Measurements from ENCODE around the gene TNIP3.

The TNIP3 gene

DNA sequence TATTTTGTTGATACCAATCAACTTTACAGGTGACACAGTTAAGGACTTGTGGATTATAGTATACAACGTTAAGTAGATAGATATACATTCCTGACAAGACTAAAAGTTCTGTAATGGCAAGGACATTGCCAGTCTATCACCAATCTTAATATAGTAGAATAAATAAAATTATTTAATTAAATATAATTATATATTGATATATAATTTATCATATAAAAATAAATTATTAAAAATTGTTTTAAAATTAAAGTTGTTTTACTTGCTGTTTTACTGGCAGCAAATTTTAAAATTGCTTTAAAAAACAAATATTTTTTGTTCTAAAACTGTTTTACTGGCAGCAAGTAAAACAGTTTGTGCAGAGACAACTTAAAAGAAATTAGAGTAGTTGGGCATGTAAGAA is 18.7 kb downstream of the TNIP3 start:
- Histone ChIP-seq H3K4me1 (ENCODE audit: control insufficient read depth, insufficient read depth, low read length) (no peaks in the 10 kb centered on the region), H3K4me3 (ENCODE audit: low read length) (no peak overlapping the region), H3K27ac (ENCODE audit: low read depth, low read length) (no peak overlapping the region), H3K36me3 (ENCODE audit: control insufficient read depth, insufficient read depth, low read length) (no peaks in the 10 kb centered on the region), H3K27me3 (ENCODE audit: control insufficient read depth, insufficient read depth, low read length) (no peaks in the 10 kb centered on the region), H3K9ac (ENCODE audit: low read length) (no peak overlapping the region)

DNA sequence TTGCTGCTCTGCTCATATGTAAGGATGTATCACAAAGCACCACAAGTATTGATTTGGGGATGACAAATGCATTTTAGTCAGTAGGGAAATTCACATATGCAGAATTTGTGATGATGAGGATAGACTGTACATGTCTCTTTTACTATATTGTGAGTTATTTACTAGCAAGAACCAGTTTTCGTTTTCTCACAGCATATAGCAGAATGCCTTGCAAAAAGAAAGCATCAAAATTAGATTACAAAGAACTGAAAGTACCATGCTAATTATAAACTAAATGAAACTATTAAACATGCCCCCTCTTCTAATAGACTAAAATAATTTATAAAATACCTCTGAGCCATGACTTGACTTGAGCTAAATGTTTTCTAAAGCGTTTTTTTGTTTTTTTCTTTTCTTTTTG is 20.1 kb downstream of the TNIP3 start:
- no peak overlapping the region for H3K4me3 ChIP-seq (ENCODE audit: low read length)
- H3K9ac ChIP-seq (ENCODE audit: low read length), result no peak overlapping the region
- no peaks in the 10 kb centered on the region for H3K4me1 ChIP-seq (ENCODE audit: control insufficient read depth, insufficient read depth, low read length)
- H3K27ac ChIP-seq (ENCODE audit: low read depth, low read length), result no peak overlapping the region
- no peaks in the 10 kb centered on the region for H3K27me3 ChIP-seq (ENCODE audit: control insufficient read depth, insufficient read depth, low read length)
- no peaks in the 10 kb centered on the region for H3K36me3 ChIP-seq (ENCODE audit: control insufficient read depth, insufficient read depth, low read length)

DNA sequence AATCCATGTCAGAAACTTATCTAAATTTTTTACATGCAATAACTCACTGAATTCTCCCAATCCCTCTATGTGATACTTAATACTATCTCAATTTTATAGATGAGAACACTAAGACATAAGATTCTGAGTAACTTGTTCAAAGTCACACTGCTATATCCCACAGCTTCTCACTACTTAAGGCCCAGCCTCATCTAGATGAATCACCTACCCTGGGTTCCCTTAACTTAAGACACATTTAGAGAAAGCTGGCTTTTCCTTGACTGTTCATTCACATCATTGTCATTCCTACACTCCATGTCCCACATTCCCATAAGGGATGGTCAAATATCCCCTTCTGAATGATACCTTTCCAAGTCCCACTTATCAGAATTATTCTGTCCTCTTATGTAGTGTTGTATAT is 21.0 kb downstream of the TNIP3 start:
- no peaks in the 10 kb centered on the region for H3K4me1 ChIP-seq (ENCODE audit: control insufficient read depth, insufficient read depth, low read length)
- no peaks in the 10 kb centered on the region for H3K27me3 ChIP-seq (ENCODE audit: control insufficient read depth, insufficient read depth, low read length)
- no peaks in the 10 kb centered on the region for H3K36me3 ChIP-seq (ENCODE audit: control insufficient read depth, insufficient read depth, low read length)
- H3K4me3 ChIP-seq (ENCODE audit: low read length), result no peak overlapping the region
- H3K27ac ChIP-seq (ENCODE audit: low read depth, low read length), result no peak overlapping the region
- no peak overlapping the region for H3K9ac ChIP-seq (ENCODE audit: low read length)

DNA sequence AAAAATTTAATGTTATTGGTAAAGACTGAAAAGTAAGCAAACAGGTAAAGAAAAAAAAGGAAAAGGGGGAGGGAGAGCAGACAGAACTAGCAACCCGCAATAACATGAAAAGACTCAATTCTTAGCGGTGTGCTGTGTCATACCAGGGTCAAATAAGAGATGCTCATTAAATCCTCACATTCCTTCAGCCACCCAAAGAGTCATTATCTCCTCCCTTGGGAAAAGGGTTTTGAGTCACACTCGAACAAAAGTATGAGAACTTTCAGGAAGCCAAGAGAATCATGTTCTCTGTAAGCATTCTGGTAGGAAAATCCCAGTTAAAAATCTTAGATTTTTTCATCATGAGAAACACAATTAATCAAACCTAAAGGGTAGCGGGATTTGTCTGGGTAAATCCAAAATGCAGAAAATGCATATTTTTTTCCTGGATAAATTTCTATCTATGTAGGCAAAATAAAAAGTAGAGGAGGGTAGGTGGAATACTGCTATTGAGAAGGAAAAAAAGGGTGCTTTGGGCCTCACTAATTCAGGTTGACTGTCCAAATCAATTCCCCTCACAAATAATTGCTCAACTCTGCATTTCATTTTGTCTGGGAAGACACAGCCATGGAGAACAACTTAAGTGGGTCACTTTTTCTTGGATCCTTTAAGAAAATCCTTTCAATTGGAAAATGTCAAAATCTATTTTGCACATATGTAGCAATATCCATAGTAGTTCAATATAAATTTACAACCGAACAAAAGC is 23.2 kb downstream of the TNIP3 start:
- H3K9ac ChIP-seq (ENCODE audit: low read length), result no peak overlapping the region
- H3K27me3 ChIP-seq (ENCODE audit: control insufficient read depth, insufficient read depth, low read length), result no peaks in the 10 kb centered on the region
- H3K27ac ChIP-seq (ENCODE audit: low read depth, low read length), result no peak overlapping the region
- no peaks in the 10 kb centered on the region for H3K4me1 ChIP-seq (ENCODE audit: control insufficient read depth, insufficient read depth, low read length)
- H3K36me3 ChIP-seq (ENCODE audit: control insufficient read depth, insufficient read depth, low read length), result no peaks in the 10 kb centered on the region
- H3K4me3 ChIP-seq (ENCODE audit: low read length), result no peak overlapping the region

DNA sequence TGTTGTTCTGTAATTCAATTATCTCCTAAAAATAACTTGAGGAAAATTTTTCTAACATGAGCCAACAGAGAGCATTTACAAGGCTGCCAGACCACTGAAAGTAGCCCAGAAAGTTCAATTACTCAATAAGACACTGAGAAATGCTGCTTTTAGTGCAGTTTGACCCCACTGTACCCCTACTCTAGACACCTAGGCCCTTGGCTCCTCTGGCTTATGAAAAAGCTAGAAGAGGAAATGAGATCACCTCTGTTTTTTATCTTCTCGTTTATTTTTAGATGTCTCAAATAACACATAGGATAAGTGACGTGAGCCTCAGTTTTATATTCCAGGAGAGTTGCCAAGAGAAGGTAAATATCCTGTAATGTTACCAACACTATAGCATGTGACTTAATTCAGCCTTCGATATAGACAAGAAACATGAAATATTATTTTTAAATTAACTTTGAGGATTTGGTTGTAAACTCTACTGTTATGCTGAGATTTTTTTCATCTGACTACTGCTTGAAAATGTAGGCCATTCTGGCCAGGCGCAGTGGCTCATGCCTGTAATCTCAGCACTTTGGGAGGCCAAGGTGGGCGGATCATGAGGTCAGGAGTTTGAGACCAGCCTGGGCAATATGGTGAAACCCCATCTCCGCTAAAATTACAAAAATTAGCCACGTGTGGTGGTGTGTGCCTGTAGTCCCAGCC is 24.4 kb downstream of the TNIP3 start:
- Histone ChIP-seq H3K27me3 (ENCODE audit: control insufficient read depth, insufficient read depth, low read length) (no peaks in the 10 kb centered on the region), H3K9ac (ENCODE audit: low read length) (no peak overlapping the region), H3K4me1 (ENCODE audit: control insufficient read depth, insufficient read depth, low read length) (no peaks in the 10 kb centered on the region), H3K36me3 (ENCODE audit: control insufficient read depth, insufficient read depth, low read length) (no peaks in the 10 kb centered on the region), H3K4me3 (ENCODE audit: low read length) (no peak overlapping the region), H3K27ac (ENCODE audit: low read depth, low read length) (no peak overlapping the region)

DNA sequence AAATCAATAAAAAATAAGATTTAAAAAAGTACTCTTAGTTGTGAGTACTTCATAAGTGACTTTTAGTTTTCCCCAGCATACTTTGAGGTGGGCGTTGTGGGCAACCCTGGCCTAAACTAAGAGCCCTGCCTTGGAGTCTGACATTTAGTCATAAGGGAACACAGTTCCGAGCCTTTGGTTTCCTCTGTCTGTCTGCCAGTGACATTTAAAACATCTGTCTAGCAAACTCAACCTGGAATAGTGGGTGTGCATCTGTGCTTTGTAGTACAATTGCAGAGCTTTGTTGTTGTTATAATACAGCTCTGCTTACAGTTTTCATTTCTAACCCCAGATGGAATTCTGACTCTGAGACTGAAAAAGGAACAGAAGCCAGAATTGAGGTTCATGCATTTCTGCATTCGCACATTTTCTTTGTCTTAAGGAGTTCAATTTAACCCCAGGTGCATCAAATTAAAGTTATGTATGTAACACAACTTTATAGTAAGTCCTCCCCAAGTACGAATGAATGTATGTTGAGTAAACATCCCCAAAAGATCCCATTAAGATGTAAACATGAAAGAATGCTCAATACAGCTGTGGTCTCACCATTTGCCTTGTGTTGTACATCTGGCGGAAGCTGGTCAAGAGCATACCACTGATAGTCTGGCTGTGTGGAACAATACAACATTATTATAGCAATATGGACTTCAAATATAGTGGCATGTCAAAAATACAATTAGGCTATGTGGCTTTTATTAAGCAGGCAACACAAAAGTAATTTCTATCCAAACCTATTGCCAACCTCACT is 25.9 kb downstream of the TNIP3 start:
- Histone ChIP-seq H3K36me3 (ENCODE audit: control insufficient read depth, insufficient read depth, low read length) (no peaks in the 10 kb centered on the region), H3K27ac (ENCODE audit: low read depth, low read length) (no peak overlapping the region), H3K4me3 (ENCODE audit: low read length) (no peak overlapping the region), H3K9ac (ENCODE audit: low read length) (no peak overlapping the region), H3K27me3 (ENCODE audit: control insufficient read depth, insufficient read depth, low read length) (no peaks in the 10 kb centered on the region), H3K4me1 (ENCODE audit: control insufficient read depth, insufficient read depth, low read length) (no peaks in the 10 kb centered on the region)

DNA sequence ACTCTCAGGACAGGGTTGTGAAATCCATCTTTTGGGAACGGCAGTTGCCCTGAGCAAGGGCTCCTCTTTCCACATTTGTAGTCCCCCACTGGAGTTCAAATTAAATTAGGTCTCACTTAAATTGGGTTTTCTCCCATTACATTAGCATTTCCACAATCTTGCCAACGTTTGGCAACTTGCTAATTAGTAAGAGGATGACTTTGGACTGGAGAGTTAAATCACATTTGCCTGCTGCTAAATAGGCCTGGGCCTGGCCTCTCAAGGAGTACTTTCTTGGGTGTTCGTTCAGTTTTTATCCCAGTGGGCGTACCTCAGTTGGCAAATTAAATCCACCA is 33.8 kb downstream of the TNIP3 start:
- Histone ChIP-seq H3K9ac (ENCODE audit: low read length) (no peak overlapping the region), H3K4me3 (ENCODE audit: low read length) (no peak overlapping the region), H3K27ac (ENCODE audit: low read depth, low read length) (no peak overlapping the region), H3K4me1 (ENCODE audit: control insufficient read depth, insufficient read depth, low read length) (no peaks in the 10 kb centered on the region), H3K27me3 (ENCODE audit: control insufficient read depth, insufficient read depth, low read length) (no peaks in the 10 kb centered on the region), H3K36me3 (ENCODE audit: control insufficient read depth, insufficient read depth, low read length) (no peaks in the 10 kb centered on the region)

DNA sequence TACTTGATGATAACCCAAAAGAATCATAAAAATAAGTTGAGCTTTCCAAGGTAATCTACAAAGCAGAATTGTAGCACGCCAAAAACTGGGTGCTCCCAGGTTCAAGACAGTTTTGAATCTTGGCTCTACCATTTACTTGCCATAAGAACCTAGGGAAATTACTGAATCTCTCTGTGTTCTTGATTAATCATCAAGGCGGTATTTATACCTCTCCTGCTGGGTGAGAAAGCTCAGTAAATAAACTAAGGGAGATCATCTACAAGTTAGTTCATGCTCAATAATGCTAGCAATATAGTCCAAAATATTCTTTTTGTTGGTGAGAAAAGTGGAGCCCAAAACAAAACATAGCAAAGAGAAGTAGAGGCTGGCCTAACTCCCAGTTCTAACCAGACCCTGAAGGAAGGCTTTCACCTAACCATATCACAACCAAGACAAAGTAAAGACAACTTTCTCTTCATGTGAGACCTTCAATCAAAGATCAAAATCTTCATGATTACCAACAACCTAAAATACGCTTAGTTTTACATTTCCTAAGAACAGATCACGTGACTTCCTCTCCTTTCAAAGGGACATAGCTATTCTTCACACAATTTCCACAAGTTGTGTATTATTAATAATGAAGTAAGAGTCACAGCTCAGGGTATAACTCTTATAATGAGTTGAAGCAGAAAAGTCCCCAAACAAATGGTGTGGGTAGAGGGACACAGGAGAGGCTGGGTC is 34.4 kb downstream of the TNIP3 start:
- H3K9ac ChIP-seq (ENCODE audit: low read length), result no peak overlapping the region
- H3K36me3 ChIP-seq (ENCODE audit: control insufficient read depth, insufficient read depth, low read length), result no peaks in the 10 kb centered on the region
- H3K27me3 ChIP-seq (ENCODE audit: control insufficient read depth, insufficient read depth, low read length), result no peaks in the 10 kb centered on the region
- no peaks in the 10 kb centered on the region for H3K4me1 ChIP-seq (ENCODE audit: control insufficient read depth, insufficient read depth, low read length)
- H3K4me3 ChIP-seq (ENCODE audit: low read length), result no peak overlapping the region
- H3K27ac ChIP-seq (ENCODE audit: low read depth, low read length), result no peak overlapping the region

DNA sequence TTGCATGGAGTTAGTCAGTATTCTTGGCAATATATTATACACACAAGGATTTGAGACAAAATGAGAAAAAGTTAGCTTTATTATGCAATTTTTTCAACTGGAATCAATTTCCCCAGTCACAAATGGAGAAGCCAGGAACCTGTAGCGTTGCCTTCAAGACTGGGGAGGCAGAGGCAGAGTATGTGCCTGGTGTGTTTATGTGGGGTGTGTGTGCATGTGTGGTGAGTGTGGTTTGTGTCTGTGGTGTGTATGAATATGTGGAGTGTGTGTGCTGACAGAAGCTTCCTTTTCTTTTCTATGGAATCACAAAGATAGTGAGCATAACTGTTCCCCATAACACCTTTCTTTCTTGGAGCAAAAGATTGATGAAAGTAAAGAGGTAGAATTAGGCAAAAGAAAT is 37.0 kb downstream of the TNIP3 start:
- Histone ChIP-seq H3K9ac (ENCODE audit: low read length) (no peak overlapping the region), H3K36me3 (ENCODE audit: control insufficient read depth, insufficient read depth, low read length) (no peaks in the 10 kb centered on the region), H3K27me3 (ENCODE audit: control insufficient read depth, insufficient read depth, low read length) (no peaks in the 10 kb centered on the region), H3K4me1 (ENCODE audit: control insufficient read depth, insufficient read depth, low read length) (no peaks in the 10 kb centered on the region), H3K27ac (ENCODE audit: low read depth, low read length) (no peak overlapping the region), H3K4me3 (ENCODE audit: low read length) (no peak overlapping the region)

DNA sequence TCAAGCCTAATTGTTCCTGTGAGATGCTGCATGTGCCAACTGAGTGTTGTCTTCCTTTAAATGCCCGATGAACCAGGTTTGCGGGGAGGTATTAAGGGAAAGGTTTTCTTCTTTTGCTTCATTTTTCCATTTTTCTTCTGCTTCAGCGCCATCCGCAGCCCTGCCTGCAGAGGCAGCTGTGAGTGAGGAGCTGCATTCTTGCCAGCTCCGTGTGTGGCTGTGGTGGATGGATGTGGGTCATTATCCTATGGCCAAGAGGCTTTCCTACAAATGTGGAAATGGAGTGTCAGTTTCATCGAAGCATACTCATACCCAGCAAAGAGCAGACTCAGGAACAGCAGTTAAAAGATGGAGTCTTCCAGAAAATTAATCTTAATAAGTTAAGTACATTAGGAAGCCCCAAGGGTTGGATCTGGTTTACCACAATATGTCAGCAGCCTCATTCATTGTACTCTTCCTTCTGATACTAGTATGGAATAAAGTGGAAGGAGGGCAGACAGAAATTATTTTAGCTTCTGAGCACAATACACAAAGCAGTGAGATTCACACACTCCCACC is 37.6 kb downstream of the TNIP3 start:
- Histone ChIP-seq H3K4me3 (ENCODE audit: low read length) (no peak overlapping the region), H3K36me3 (ENCODE audit: control insufficient read depth, insufficient read depth, low read length) (no peaks in the 10 kb centered on the region), H3K4me1 (ENCODE audit: control insufficient read depth, insufficient read depth, low read length) (no peaks in the 10 kb centered on the region), H3K9ac (ENCODE audit: low read length) (no peak overlapping the region), H3K27me3 (ENCODE audit: control insufficient read depth, insufficient read depth, low read length) (no peaks in the 10 kb centered on the region), H3K27ac (ENCODE audit: low read depth, low read length) (no peak overlapping the region)

DNA sequence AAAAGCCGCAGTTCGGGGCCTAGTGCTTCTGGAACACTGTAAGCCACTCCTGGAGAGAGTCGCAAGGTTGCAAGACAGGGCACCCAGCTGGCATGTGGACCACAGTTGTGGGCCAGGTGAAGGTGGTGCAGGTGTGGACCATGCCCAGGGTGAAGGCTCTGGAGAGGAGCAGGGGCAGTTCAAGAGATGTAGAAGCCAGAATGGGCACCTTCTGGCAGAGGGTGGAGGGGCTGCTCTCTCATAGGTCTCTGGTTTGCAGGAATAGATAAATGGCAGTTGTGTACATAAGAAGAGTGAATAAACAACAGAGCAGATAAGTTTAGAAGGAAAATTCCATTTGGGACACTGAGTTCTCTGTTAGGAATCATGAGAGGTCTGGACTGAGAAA is 38.6 kb downstream of the TNIP3 start:
- Histone ChIP-seq H3K4me3 (ENCODE audit: low read length) (no peak overlapping the region), H3K27ac (ENCODE audit: low read depth, low read length) (no peak overlapping the region), H3K27me3 (ENCODE audit: control insufficient read depth, insufficient read depth, low read length) (no peaks in the 10 kb centered on the region), H3K9ac (ENCODE audit: low read length) (no peak overlapping the region), H3K4me1 (ENCODE audit: control insufficient read depth, insufficient read depth, low read length) (no peaks in the 10 kb centered on the region), H3K36me3 (ENCODE audit: control insufficient read depth, insufficient read depth, low read length) (no peaks in the 10 kb centered on the region)

DNA sequence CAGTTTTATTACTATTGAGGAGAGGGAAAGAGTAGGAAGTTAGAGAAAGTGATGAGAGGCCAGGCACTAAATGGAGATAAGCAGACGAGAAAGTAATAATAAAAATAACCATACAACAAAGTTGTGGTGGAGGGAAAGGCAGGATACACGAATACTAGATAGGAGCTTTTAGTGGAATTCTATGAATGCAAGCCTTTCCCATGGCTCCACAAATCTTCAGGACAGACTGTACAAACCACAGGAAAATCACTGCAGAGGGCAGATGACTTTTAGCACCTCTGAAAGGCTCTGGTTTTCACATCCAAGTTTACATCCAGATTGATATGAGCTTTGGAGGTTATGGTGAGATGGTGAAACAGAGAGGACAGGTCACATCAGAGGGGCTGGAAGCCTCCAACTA is 41.5 kb downstream of the TNIP3 start:
- H3K9ac ChIP-seq (ENCODE audit: low read length), result no peak overlapping the region
- no peak overlapping the region for H3K4me3 ChIP-seq (ENCODE audit: low read length)

More for the DNA sequence above, 41.5 kb downstream of the TNIP3 start:
- Histone ChIP-seq H3K4me1 (ENCODE audit: control insufficient read depth, insufficient read depth, low read length) (no peaks in the 10 kb centered on the region), H3K27ac (ENCODE audit: low read depth, low read length) (no peak overlapping the region), H3K27me3 (ENCODE audit: control insufficient read depth, insufficient read depth, low read length) (no peaks in the 10 kb centered on the region), H3K36me3 (ENCODE audit: control insufficient read depth, insufficient read depth, low read length) (no peaks in the 10 kb centered on the region)

Data from rectal smooth muscle tissue (tissue), 1 donor.